HG02970 (cell line): Measurements from ENCODE around the gene AGRP.

Experiments
- ATAC-seq: cut with Tn5 transposase; IDR thresholded peaks from one replicate; pipeline ENCODE4 v1.9.1; 2021; ENCODE audit warnings: mild to moderate bottlenecking, moderate library complexity, moderate number of reproducible peaks; ENCODE audit not compliant: unreplicated experiment, low FRiP score

Gene AGRP

DNA sequence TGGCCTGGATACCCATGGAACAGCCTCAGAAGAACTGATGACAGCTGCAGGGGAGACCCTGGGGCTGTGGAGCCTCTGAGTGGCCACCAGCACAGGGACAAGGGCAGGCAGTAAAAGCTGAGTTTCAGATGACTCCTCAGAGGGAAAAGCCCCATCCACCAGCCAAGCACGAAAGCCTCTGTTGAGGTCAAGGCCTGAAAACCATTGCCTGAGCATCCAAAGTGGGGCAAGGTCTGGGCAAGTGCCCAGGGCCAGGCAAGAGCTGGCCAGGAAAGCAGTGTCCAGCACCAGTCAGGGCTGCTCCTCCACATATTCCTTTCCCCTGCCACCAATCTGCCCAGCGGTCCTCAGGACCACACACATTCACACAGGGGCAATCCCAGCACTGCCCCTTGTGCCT is 18.8 kb downstream of the AGRP start:
- ATAC-seq = no peak

DNA sequence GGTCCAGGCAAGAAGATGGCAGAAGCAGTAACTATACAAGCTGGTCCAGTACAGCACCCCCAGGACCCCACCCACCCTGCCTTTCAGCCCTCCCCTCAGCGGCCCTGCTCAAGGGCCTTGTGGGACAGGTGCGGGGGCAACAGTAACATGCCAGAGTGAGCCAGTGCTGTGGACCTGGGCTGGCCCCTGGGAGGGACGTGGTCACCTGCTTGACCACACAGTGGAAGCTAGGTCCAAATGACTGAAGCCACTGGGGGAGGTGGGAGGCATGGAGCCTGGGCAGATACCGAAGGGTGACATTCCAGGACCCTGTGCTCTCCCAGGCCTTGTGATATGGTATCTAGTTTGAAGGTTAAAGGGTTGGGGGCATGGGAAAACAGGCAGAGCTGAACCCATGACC is 19.7 kb downstream of the AGRP start:
- ATAC-seq = no peak

DNA sequence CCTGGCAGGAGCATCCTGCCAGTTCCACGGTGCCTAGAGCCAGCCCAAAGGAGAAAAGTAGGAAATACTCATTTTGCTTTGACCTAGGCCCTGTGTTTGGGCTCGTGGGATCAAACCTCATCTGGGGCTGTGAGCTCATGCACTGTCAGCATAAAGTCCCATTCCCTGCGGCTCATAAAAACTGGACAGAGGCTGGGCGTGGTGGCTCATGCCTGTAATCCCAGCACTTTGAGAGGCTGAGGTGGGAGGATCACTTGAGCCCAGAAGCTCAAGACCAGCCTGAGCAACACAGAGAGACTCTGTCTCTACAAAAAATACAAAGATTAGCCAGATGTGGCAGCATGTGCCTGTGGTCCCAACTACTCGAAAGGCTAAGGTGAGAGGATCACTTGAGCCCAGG is 20.3 kb downstream of the AGRP start:
- ATAC-seq = no peak

DNA sequence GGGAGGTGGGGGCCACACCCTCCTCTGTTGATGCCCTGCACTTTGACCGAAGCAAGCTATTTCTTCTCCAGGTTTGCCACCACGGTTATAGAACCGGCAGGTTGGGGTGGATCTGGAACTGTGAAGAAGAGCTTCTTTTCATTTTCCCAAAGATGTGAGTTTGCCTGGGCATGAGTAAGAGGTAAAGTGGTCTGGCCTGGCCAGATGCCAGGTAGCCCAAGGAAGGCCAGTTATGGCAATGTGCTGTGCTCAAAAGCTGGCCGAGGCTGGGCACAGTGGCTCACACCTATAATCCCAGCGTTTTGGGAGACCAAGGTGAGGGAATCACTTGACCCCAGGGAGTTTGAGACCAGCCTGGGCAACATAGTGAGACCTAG is 21.1 kb downstream of the AGRP start:
- ATAC-seq = no peak

DNA sequence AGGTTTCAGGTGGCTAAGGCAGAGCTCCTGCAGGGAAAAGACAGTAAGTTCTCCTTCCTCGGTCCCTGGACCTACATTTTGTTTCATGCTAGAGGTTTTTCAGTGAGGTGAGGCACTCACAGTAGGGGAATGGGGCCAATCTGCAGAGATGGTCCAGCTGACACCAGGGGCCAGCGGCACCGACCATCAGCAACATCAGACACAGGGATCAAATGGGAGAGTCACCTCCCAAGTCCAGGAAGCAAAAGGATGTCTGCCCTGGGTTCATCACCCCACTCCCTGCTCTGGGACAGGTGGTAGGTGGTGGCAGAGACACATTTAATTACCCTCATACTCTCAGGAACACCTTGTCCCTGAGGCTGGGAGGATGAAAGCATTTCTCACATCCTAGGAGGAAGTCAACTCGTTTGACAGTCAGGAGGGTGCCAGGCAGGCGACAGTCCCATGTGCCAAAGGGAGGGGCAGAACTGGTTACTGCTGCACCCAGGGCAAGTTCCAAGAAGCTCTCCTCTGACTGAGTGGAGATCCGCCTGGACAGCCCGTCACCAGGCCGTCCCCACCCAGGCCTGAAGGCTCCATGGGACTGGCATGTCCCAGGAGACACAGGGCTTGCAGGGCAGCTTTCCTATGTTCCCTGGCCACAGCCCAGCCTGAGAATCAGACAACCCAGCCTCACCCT is 21.6 kb downstream of the AGRP start:
- no peak for ATAC-seq

DNA sequence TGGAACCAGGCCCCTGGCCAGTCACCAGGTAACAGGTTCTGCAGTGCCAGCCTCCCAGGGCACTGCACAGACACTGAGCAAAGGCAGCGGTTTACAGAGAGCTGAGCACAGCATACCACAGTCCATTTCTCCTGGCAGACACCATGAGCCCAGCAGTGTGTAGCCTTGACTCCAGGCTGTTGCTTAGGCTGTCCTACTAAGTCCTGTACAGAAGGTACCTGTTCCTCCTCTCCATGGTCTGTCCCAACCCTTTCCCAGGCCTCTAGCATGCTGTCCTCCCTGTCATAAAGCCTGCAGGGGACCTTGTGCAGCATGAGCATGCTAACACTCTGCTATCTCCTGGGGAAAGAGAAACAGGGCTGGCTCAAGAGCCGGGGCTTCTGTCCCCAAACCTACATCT is 22.4 kb downstream of the AGRP start:
- ATAC-seq = no peak

DNA sequence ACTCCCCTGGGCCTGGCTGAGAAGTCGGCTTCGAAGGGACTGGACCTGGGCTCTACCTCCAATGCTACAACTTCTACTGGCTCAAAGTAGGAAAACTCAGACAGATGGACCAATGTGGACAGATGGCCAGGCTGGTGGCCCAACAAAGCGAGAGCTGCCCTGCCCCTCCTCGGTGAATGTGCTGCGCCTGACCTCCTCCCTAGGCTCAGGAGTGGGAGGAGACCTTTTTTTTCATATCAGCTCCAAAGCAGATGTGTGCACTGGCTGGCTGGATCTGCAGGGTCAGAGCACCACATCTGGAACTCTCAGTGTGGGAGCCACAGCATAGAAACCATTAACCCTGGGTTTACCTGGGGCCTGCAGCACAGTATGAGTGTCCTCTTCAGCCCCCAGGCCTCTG is 23.2 kb downstream of the AGRP start:
- ATAC-seq = no peak

DNA sequence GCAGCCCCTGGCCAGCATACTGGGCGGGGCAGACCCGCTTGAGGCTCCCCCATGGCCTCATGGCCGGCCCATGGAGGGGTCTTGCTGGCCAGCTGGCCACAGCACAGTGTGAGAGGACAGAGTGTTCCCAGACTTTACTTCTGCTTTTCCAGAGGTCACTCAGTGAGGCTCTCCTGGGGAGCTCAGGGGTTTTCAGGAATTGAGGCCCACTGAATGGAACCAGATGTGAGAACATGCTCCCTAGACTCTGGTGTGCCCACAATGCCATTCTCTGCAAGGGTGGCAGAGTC is 23.5 kb downstream of the AGRP start:
- no peak for ATAC-seq

DNA sequence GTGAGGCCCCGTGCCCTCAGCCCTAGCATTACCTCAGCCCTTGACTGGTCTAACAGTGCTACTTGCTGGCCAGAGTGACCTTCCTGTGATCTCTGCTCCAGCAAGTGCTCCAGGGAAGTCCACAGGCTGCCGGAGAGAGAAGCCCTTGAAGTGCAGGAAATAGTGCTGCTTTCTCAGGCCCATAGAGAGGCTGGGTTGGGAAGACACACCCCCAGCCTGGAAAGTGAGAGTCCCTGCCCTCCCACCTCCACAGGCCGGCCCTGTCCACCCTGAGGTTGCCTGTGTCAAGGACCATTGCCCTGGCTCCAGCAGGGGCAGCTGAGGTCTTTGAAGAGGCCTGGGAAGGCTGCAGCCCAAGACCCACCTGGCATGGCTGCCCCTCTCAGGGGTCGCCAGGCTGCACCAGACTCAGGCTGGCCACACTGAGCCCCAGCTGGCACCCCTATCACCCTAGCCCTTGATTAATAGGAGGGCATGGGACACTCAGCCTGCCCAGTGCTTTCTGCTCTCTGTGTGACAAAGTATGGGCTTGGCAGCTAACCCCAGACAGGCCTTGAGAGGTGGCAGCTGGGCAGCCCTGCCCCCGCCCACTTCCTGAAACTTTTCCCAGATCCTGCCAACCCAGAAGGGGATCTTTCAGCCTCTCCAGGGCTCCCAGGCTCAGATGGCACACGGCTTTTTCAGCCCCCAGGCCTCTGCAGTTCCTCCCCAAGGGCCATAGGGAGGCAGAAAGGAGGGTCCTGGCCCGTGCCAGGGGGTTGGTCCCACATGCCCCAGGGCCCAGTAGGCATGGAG is 24.1 kb downstream of the AGRP start:
- no peak for ATAC-seq

DNA sequence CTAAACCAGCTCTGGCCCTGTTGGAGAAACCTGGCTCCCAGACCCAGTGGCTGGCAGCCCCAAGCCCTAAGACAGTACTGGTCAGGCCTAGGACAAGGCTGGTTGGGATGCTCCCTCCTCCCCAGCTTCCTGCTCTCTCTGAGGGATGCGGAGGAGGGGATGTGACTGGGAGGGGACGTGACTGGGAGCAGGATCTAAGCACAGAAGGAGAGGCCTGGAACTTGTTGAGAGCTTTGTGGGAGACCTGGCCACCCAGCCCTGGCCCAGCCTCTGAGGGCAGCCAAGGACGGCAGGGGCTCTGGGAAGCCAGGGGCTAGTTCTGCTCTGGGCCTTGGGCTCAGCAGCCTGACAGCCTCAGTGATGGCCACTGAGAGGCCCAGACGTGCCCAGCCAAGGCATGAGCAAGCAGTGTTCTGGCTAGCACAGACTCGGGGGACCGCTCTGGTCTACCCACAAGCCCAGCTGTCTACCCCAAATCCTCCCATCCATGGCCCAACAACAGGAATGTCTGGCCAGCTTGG is 25.2 kb downstream of the AGRP start:
- ATAC-seq = no peak

DNA sequence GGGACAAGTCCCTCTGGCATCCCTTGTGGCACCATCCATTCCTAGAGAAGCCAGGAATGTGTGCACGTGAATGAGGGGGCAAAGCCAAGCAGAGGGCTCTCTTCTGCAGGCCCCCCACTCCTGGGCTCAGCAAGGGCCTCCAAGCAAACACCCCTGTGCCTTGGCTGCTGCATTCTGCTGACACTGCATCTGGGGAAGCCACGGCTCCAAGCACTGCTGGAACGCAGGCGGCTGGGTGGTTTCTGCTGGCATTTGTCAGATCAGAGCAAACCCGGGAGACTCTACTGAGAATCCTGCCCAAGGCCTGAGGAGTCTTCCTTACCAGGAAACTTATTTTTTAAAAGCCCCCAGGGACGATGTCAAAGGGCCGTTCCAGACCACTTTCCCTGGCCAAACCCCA is 25.7 kb downstream of the AGRP start:
- ATAC-seq = no peak

DNA sequence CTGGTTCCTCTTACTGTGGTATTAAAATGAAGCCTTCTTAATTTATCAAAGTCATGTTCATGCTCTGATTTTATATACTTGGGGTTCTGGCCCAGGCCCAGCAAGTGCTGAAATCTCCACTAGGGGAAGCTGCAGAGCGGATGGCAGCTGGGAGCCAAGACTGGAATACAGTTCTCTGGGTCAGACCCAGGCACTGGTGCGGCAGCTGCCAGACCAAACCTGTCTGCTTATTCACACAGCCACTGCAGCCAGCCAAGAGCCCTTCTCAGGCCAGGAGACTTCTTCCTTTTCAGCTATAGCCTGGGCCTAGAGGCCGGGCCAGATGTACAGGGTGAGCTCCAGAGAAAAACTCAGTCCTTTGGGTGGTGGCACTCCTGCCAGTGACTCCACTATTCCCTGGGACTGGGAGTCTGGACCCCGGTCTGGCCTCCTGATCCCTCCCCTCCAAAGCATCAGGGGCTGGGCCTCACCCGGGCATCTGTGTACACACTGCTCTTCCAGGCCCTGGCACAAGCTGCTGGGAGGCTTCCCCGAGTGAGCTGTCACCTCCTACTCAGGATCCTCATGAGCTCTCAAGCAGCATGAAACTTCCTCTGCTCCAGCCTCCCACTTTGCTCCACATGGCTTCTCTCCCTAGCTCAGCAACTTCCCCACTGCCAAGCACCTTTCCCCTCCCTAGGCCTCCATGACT is 26.8 kb downstream of the AGRP start:
- no peak for ATAC-seq

DNA sequence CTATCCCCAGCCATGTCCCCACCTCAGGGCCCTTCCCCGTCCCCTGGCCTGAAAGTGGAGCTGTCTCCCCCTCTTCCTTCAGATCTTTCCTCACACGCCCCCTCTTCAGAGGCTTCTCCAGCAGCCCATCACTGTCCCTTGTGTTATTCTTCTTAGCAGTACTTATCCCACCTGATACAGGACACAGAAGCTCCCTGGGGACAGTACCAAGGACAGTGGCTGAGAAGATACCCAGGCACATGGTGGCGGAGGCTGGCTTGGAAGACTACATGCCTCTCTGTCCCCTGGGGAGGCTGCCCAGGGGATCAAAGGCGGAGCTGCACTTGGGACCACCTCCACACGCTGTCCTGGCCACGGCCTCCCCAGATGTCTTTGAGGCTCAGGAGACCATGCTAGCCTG is 28.5 kb downstream of the AGRP start:
- ATAC-seq = no peak

DNA sequence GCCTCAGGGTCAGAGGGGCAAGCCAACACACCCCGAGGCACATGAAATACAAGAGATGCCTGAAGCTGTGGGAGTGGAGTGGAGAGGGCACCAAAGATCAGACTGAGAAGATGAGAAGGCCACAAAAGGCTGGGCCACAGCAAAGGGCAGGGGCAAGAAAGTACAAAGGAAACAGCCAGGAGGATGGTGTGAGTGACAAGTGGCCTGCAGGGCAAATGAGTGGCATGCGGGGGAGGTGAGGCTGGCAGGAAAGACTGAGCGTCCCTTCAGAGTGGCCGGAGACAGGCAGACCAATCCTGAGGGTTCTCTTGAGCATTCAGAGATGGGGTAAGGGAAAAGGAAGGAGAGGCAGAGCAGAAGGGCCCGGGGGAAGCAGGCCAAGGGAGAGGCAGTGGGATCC is 29.2 kb downstream of the AGRP start:
- no peak for ATAC-seq

DNA sequence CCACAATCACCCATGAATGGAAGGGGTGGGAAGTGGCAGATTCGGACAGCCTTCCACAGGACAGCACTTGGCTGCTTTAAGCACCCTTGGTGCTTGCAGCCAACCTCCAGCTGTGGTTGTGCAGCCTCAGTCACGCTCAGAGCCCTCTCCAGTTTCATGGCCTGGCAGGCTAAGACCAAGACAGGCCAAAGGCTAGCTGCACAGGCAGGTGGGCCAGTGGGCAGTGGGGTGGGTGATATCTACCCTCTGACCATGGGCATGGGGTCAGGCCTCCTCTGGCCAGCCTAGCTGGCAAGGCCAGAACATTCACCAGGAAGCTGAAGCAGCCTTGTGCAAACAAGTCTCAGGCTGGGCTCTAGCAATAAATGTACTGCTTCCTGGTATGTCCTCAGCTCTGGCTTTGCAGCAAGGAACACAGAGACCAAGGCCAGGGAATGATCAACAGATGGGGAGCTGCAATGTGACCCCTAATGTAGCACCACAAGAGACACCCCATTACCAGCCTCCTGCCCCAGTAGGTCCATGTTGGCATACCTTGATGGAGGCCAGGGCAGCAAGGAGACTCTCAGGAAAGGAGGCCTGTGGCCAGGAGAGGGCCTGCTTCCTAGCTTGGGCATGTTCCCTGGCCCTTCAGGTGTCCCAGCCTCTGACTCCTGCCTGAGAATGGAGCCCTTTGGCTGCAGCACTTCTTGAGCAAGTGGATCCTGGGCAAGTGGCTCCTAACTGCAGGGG is 31.5 kb downstream of the AGRP start:
- ATAC-seq = no peak

DNA sequence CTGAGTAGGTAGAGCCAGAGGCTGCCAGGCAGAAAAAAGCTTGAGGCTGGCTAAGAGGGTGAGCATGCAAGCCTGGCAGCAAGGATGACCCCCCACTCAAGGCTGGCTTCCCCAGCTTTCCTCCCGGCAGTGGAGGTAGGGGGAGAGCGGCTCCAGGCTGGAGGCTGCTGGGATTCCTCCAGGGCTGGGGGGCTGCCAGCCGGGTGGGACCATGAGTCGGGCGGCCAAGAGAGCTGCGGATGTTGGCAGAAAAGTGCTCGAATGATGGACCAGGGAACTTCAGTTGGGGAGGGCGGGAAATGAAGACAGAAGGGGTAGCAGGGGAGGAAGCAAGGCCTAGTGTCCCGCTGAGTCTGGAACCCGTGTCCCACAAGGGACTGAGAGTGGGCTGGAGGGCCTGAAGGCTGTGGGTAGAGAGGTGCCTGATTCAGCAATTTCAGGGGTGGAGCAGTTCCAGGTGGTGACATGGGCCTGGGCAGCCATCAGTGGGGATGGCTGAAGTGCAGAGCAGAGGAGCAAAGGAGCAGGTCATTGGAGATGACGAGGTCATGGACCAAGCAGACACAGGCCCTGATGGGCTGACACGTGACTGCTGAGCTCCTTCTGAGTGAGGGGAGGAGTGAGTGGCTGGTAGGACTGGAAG is 32.2 kb downstream of the AGRP start:
- no peak for ATAC-seq

DNA sequence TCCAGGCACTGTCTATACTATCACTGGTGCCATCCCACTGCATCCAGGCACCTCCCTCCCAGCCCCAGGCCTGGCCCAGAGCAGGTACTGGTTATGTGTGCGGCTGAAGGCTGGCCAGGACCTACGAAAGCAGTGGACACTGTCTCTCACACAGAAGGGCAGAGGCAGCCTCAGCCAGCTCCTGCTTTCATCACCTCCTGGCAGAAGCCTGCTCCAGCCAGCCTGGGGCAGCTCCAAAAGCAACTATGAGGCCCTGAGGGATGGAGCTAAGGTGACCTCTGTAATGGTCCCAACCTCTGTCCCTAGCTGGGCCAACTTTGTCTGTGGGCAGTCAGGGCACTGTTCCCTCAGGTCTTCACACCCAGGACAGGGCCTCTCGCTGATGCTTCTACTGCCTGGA is 33.6 kb downstream of the AGRP start:
- no peak for ATAC-seq

DNA sequence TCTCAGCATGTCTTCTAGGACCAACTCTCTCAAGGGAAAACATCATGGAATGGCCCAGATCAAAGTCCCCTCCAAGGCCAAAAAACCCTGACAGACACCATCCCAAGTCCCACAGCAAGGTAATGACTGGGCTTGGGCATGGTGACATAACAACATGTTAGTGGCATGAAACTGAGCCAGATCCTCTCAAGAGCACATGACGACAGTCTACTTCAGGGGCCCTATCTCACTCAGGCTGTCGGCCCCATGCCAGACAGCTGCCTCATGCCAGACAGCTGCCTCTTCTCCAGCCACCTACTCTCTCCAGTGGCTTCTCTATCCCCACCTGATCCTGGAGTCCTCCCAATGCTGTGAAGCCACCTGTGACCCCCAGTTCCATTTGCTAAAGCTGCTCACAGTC is 34.0 kb downstream of the AGRP start:
- ATAC-seq = no peak

DNA sequence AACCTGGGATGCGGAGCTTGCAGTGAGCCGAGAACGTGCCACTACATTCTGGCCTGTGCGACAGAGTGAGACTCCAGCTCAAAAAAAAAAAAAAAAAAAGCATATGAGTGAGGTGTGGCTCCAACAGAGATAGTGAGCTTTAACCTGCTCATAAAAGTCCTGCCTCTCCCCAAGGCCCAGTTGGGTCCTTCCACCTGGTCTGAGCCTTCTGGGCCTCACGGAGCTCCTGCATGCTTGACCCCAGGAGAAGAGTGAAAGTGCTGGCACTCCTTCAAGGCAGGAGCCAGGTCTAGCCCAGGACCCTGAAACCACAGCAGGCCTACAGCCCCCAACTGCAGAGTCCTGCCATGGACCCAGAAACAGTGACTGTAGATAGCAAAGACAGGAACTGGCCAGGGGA is 34.8 kb downstream of the AGRP start:
- ATAC-seq = no peak

DNA sequence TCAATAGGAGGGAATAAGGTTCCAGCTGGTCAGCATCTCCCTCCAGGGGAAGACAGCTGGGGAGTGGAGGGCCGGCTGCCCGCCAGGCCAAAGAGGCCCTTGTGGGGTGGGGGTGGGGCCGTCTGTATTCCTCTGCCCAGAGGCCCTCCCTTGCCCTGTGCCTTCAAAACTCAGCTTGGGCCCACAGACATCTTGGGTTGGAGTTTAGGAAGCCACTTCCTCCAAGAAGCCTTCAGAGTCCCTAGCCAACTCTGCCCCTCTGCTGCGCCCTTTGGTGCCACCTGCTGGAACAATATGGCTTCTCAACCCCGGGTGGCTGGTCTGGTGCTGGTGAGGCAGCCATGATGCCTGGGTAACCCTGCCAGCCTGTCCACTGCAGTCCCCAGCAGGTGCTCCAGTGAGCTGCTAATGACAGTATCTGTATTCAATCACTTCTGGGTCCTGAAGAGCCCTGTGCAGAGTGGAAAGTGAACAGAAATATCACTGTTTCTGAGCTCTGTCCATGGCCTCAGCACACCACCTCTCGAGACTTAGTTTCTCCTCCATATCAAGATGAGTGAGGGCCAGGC is 35.8 kb downstream of the AGRP start:
- ATAC-seq = no peak
